ENCODE results near the gene IL25.
"Not testable (repeated sequence)": the region's sequence is repeated elsewhere in the genome, so short reads cannot be mapped to it uniquely, and the experiment has no call there.

The IL25 gene

DNA sequence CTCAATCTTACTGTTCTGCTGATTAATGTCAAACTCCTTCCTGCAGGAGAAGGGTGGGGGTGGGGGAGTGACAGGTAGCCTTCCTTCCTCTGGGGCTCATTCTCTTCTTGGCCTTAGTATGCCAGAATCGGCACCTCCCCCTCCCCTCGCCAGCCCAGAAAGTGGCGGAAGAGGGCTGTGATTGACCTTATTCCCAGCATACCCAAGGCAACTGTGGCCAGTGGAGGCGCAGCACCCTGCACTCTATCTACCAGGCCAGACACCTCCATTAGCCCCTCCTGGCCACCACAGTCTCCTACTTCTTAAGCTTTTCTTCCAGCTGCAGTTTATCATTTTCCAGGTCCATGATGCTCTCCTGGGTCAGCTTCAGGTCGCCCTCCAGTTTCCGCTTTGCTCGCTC is 20.0 kb downstream of the IL25 start:
- DNase-seq, result no peak

DNA sequence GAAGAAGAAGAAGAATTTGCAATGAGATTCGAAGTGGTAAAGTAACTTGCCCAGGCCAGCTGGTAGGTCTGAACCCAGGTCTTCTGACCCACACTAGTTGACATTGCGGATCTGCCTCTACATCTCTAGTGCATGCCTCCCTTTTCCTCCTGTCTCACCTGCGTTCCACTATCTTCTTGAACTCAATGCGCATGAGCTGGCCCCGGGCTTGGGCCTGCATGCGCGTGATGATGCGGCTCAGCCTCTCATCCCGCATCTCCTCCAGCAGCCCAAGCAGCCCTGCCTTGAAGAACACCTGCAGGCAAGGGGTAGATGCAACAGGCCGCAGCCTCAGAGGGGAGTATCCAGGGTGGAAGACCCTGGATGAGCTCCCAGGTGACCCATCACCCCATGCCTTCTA is 23.5 kb downstream of the IL25 start:
- DNase-seq, result no peak

DNA sequence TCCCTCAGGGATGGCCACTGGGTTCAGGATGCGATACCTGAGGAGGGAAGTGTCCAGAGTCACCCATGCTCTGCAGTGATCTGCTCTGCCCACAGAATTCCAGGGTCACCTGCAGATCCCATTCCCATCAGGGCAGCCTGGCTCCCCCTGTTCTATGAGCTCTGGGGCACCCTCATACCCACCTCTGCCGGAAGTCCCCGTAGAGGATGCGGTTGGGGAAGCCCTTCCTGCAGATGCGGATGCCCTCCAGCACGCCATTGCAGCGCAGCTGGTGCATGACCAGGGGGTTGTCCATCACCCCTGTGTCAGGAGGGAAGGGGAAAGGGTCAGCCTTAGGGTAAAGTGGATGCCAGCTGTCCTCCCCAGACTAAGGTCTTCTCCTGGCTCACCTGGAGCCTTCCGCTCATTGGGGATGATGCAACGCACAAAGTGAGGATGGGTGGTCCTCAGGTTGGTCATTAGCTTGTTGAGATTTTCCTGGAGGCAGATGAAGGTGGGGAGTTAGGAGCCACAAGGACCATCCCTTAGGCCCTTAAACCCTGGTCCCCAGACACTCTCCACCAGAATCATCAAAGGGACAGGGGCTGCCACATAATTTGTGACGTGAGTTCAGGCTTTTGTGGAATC is 24.3 kb downstream of the IL25 start:
- no peak for DNase-seq

DNA sequence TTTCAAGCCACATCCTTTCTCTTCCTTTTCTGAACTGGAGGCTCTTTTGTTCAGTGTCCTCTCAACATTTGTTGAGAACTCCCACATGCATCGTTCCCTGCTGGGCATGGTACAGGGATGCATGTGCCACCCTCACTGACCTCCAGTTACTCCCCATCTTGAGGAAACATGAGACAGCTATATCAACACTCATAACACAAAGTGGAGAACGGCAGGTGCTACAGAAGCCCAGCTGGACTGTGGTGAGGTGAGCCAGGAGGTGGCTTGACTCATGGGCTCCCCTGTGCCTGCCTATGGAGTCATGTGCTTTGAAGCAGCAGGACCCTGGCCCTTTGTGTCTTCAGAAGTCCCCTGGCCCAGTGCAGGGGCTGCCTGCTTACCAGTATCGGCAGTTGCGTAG is 25.7 kb downstream of the IL25 start:
- peak; percentile 97 for DNase-seq

DNA sequence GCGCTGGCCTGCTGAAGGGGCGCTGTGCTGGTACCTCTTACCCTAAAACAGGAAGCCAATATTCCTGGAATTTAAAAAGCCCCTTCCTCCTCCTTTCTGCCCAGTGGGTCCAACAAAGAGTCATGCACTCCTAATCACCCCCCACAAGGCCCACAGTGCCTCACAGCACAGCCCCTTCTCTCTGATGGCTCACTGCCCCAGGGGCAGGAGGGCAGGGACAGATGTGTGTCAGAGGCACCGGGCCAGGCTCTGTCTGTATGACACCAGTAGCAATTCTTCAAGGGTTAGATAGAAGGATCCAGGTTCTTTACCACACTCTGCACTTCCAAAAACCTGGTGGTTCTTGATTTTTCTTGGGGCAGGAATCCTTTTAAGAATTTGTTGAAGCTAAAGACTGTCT is 26.5 kb downstream of the IL25 start:
- peak; percentile 32 for DNase-seq

DNA sequence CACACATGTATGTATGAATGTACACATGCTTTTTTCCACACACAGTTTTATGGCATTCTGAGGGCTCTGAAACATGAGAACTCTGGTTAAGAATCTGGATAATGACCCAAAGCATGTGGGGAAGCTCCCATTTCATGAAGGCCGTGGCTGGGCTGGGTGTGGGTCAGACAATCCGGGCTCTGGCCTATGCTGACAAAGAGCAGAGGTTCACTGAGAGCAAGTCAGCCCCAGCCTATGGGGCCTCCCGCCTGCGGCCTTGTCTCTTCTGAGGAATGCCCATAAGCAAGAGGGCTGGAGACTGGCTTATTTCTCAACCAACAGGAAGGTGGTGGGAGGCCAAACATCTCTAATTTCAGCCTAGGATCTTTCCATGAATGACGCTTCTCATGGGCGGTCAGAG is 27.0 kb downstream of the IL25 start:
- no peak for DNase-seq

DNA sequence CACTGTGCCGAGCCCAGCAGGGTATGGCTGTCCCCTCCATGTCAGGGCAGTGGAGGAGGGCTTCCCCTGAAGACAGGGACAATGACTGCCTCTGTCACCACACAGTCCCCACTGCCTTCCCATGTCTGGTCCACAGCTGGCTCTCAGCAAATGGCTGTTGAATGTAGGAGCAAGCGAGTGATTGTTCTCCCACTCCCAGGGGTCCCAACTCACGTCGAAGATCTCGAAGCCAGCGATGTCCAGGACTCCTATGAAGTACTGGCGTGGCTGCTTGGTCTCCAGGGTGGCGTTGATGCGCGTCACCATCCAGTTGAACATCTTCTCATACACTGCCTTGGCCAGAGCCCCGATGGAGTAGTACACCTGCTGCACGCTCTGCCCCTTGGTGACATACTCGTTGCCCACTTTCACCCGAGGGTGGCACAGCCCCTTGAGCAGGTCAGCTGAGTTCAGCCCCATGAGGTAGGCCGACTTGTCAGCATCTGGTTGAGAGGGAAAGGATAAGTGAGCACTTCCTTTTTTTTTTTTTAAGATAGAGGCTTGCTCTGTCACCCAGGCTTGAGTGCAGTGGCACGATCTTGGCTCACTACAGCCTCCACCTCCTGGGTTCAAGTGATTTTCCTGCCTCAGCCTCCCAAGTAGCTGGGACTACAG is 28.0 kb downstream of the IL25 start:
- DNase-seq, result not testable (repeated sequence)

DNA sequence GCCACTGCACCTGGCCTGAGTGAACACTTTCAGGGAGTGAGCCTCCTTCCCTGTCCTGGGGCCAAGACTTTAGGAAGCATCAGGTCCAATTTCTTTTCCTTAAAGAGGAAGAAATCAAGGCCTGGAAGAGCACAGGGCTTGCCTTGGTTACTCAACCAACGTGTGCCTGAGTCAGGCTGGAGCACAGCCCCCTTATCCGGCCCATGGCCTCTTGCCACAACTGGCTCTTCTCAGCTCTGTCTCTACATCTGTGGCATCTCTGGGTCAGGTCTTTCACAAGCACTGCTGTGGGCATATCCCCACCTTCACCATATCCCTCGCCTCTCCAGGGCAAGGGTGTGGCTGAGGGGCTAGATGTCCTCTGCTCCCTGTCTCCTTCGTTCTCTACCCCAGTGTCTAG is 28.7 kb downstream of the IL25 start:
- DNase-seq, result no peak

DNA sequence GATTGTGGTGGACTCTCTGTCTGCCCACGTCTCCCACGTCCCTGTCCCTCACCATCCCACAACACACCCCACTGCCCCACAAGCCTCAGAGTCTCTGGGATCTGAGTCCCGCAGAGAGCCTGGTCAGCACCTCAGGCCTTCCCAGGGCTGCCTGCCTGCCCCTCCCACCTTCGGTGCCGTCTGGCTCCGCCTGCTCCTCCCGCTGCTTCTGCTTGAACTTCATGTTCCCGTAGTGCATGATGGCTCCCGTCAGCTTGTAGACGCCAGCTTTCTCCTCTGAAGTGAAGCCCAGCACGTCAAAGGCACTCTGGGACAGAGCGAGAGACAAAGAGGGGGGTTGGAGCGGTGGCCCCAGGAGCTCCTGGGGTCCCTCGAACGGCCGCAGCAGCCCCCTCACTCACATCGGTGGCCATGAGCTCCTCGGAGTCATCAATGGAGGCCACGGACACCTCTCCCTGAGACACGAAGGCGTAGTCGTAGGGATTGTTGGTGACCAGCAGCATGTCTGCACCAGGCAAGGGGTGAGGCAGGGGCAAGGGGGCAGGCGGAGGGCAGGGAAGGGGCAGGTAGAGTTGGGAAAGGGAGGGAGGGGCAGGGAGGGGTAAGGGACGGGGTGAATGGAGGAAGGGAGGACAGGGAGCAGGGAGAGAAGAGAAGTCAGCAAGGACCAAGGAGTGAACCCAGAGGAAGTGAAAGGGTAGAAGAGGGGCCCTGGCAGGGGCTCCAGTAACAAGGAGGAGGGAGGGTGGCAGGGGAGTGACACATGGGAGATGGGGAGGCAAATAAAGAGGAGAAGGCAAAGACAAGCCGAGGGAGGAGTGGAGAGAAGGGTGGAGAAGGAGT is 29.9 kb downstream of the IL25 start:
- peak; percentile 28 for DNase-seq

DNA sequence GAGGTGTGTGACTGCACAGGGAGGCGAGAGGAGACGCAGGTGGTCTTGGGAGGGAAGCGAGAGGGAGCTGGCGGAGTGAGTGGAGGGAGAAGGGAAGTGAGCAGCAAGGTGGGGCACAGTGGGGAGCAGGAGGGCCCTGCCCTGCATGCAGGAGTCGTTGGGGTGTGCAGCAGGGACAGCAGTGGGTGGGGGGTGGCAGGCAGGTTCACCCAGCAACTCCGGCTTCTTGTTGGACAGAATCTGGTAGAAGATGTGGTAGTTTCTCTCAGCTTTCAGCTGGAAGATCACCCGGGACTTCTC is 30.5 kb downstream of the IL25 start:
- no peak for DNase-seq

DNA sequence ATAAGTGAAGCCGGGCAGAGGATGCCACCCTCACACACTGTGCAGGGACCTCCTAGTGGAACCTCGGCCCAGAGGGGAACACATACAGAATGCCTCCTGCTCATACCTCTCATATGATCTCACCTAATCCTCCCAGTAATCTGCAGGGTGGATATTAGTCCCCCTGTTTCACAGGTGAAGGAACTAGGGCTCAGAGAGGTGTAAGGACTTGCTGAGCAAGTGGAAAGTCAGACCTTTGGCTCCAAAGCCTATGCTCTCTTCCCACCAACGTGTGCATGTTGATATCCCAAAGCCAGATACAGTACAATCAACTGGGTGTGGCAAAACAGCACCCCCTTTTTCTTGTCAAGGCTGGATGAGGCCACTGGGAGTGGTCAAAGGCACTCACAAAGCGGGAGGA is 31.3 kb downstream of the IL25 start:
- DNase-seq, result no peak

DNA sequence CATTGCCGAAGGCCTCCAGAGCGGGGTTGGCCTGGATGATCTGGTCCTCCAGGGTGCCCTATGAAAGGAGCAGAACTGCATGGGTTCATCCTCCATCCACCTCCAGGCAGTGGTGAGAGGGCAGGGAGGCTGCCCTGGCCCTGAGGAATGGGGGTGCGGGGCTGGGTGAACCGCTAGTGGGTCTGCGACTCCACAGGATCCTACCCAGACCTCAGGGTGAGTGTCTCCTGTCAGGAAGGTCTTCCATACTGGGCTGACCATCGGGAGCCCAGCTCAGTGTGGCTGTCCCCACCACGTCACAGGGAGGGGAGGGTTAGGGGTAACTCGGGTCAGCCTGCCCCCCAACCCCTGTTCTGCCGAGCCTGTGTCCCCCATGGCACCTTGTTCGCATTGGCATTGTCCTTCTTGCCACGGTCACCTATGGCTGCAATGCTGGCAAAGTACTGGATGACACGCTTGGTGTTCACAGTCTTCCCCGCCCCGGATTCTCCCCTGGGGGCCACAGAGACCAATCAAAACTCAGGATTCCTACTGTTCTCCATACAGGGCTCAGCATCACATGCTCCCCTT is 31.8 kb downstream of the IL25 start:
- no peak for DNase-seq

DNA sequence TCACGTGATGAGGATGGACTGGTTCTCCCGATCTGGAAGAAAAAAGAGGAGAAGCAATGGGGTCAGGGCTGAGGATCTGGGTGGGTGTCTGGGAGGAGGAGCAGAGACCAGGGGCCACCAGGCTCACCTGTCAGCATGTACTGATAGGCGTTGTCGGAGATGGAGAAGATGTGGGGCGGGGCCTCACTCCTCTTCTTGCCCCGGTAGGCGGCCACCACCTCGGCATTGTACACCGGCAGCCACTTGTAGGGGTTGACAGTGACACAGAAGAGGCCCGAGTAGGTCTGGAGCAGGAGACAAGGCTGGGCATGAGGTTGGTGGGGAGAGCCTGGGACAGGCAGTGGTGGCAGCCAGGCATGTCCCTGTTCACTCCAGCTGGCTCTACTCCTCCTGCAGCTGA is 32.5 kb downstream of the IL25 start:
- no peak for DNase-seq

DNA sequence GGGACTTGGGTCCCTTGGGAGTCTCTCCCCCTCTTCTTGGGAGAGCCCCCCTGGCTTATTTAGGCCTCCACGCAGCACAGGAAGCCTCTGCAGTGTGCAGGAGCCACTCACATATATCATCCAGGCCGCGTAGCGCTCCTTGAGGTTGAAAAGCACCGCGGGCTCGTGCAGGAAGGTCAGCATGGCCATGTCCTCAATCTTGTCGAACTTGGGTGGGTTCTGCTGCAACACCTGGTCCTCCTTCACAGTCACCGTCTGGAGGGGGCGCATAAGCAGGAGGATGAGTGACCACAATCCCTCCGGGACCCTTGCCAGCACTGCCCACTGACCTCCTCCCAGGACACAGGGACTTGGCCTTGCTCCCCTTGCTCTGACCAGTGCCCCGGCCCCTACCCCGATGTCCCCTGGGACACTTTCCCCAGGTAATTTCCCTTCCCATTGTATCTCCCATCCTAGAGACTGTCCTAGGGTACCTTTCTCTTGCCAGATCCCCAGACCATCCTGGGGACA is 33.0 kb downstream of the IL25 start:
- no peak for DNase-seq

DNA sequence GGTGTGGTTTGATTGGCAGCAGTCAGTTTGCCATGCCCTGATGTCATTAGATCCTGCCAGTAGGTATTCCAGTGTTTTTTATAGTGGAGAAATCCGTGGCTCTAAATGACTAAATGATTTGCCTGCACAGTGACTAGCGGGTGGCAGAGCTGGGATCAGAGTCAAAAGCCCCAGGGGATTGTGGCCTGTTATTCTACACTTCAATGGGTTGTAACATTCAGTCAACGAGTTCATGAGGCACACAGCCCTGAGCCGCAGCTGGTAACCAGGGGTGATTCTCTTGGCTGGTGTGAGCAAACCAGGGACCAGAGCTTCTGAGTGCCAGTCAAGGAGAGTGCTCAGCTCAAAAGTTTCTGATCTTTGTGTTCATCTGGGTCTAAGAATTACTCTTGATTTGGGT is 33.6 kb downstream of the IL25 start:
- no peak for DNase-seq

DNA sequence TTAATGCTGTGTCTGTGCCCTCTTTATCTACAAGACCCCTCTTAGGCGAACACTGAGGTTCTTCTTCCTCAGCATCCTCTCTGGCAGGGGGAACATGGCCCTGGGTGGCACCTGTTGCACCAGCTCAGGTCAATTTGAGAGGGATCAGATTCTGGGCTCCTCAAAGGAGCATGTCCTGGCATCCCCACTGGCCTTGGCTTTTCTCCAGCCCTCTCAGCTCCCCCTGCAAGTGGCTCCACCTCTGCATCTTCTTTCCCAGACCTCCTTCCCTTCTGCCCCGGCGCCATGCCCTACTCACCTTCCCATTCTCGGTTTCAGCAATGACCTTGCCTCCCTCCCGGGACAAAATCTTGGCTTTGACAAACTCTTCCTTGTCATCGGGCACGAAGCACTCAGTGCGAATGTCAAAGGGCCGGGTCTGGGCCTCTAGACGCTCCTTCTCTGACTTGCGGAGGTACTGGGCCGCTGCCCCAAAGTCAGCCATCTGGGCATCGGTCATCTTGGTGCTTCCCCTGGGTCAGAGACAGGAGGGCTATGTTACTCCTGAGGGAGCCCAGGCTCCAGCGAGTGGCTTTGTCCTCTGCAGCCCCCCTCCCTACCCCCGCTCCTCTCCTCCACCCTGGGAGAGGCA is 34.2 kb downstream of the IL25 start:
- DNase-seq, result no peak

DNA sequence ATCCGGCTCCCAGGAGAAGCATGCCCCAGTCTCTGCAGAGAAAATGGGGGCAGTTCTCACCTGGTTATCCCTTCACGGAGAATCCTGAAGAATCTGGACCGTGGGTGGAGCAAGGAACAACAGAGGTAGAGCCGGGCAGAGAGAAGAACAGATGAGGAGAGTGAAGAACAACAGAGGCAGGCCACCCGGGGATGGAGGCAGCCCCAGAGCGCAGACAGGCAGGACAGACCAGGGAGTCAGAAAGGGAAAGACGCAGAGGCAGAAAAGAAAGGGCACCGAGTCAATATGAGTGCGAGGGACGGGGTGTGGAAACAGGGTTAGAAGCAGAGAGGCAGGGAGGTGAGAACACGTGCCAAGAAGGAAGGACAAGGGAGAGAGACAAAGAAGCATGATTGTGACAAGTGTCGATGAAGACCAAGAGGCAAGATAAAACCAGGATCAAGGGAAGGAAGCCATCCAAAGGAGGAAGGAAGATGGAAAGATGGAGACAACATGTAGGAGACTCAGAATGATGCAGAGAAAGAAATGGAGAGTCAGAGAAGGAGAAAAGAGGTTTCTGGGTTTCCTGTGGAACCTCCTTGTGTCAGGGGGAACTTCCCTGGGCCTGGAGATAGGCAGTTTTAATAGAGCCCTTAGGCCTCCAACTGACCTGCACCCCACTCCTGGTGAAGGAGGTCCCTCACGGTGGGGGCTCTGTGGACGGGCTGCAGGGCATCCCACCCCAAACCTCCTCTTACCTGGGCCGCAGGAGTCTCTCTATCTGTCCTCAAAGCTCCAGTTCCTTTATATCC is 35.1 kb downstream of the IL25 start, which contains the start of gene MYH6:
Gene MYH6 (minus strand): TSS at position 758 of the 791 bp plus-strand sequence. CDS start 1,050 bp downstream, outside the sequence.
- DNase-seq, result no peak

DNA sequence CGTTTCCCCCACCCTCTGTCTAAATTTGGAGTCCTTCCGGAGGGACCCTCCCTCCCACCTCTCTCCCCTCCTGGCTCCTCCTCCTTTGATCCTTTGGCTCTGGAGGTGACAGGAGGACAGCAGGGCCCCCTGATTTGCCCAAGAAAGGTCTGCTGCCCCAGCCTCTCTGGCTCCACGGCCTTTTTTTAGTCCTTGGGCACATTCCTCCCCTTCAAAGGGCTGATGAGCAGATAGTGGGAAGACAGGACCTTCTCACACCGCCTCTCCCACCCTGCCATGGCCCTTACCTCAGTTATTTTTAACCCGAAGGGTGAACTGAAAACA is 35.7 kb downstream of the IL25 start:
- no peak for DNase-seq

DNA sequence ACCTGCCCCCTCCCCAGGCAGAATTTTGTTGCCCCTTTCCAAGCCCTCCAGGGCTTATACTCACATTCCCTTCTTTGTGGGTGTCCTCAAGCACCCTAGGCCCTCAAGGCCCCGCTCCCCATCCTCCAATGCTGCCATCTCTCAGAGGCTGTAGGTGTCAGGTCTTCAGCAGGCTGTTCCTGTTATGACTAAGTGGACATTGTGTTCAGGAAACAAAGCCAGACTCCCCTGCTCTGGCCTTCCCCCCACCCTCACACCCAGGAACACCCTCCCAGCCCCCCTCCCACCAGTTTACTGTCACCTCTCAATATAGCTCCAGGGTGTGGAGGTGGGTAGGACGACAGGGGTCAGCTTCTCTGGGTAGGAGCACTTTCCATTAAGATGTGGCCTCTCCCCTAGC is 36.9 kb downstream of the IL25 start:
- DNase-seq, result no peak

DNA sequence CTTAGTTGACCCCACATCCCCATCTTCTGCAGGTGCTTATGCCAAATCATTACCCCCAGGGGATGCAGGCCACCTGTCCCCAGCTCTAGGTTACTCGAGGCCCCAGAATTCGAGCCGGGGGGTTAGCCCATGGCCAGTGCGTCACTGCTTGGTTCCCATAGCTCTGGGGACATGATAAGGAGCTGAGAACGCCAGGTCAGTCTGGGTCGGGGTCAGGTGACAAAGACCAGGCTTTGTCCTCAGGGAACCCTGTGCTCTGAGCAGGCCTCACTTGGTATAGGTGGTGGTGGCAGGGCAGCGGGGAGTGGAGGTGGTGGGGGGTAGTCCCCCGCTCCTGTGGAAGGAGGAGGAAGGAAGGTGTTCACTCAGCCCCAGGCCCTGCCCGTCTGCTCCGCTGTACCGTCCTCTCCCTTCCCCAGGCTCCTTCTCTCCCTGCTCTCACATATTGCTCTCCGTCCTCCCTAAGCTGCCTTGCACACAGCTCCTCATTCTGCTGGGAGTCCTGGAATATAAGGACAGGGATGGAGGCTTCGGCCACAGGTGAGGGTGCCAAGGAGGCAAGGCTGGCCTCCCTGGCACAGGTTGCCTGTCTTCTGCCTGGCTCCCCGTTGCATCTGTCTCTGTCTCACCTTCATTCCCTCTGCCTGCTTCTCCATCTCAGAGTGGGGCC is 37.5 kb downstream of the IL25 start:
- no peak for DNase-seq

DNA sequence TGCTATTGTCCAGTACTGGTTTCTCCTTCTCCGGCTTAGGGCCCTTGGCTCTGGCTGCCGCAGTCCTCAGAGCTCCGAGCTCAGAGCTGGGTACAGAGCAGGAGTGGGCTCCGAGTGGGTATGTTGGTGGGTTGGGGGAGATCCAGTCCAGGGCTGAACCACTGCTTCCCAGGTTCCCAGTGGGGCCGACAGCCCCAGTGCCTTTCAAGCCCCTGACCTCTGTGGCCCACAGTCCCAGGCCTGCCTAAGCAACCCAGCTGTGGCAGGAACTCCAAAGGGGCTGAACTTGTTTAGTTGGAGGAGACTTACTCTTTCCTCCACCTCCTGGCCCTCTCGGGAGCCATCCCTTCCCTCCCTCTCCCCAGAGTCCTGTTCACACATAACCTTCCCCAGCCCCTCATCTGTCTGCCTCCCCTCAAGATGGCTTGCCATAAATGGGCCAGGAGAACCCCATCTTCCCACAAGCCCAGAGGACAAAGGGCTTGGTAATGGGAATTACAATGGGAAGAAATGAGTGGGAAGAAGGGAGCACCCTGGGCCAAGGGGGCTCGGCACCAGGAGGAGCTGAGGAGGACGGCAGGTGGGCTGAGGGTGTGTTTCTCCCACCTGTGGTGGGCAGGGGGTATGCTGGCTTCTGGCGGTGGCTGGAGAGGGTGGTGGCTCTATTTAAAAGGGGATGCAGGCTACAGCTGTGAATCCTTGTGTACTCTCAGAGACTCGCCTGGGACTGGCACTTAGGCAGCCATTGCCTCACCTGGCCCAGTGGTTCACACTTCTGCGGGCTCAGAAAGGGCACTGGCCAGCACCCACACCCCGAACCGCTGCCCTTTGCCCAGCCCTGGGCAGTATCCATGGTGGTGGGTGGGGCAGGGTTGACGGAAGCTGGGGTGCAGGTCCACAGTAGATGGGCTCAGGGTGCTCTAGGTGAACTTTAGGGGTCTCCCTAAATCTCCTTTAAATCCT is 39.2 kb downstream of the IL25 start:
- DNase-seq, result no peak
